PC-3 (cell line): ENCODE measurements around the gene RGS7BP. TPM values are rescaled to one million over a fixed set of nuclear protein-coding genes. Genes with fewer than 3 reads are reported as not detected.

ENCODE experiments used
- ATAC-seq: fragments of 200-7000 bp; cut with Tn5 transposase; 2 replicates; pipeline ENCODE4 v1.9.1; 2020; ENCODE audit warnings: mild to moderate bottlenecking, moderate library complexity
- BruUV-seq: library from RNA; stranded (reverse); fragments of 400-500 nt; replicated peaks from 2 replicates; lab custom pipeline; 2021; lab: Mats Ljungman, UMichigan
- CTCF ChIA-PET: fragments of 300-600 bp; sonication (Branson Sonifier 250); formaldehyde crosslinking; loops from one replicate; lab custom pipeline; 2022; ENCODE audit warnings: antibody characterized with exemption; lab: Charles Lee
- POLR2A ChIA-PET: fragments of 300-600 bp; sonication (Branson Sonifier 250); formaldehyde crosslinking; loops from one replicate; lab custom pipeline; 2022; ENCODE audit warnings: antibody characterized with exemption; ENCODE audit not compliant: unreplicated experiment; lab: Charles Lee
- DNase-seq: peaks from one replicate; pipeline ENCODE4 v3.0.0-alpha.2; 2015
- H2AFZ ChIP-seq: fragments of 300-600 bp; sonication (generic); 2 replicates; pipeline ENCODE4 v1.6.0; 2016; ENCODE audit warnings: antibody characterized with exemption, low read length
- H3F3A ChIP-seq: fragments of 300-600 bp; sonication (generic); one replicate; pipeline ENCODE4 v1.6.0; 2017; ENCODE audit warnings: antibody characterized with exemption, low read length, control low read depth, mild to moderate bottlenecking; ENCODE audit not compliant: unreplicated experiment
- H3K27ac ChIP-seq: fragments of 300-600 bp; sonication (generic); 2 replicates; pipeline ENCODE4 v1.5.1; 2016; ENCODE audit warnings: mild to moderate bottlenecking, low read length
- H3K27me3 ChIP-seq: fragments of 300-600 bp; sonication (generic); 2 replicates; pipeline ENCODE4 v1.6.1; 2016; ENCODE audit warnings: low read length, mixed read lengths
- H3K36me3 ChIP-seq: fragments of 300-600 bp; sonication (generic); 2 replicates; pipeline ENCODE4 v1.6.1; 2016; ENCODE audit warnings: low read depth, mixed run types, low read length, mixed read lengths
- H3K4me1 ChIP-seq: fragments of 300-600 bp; sonication (generic); 2 replicates; pipeline ENCODE4 v1.5.1; 2016; ENCODE audit warnings: low read length; ENCODE audit not compliant: insufficient read depth
- H3K4me2 ChIP-seq: fragments of 300-600 bp; sonication (generic); 2 replicates; pipeline ENCODE4 v1.6.0; 2016; ENCODE audit warnings: low read length
- H3K4me3 ChIP-seq: fragments of 300-600 bp; sonication (generic); 2 replicates; pipeline ENCODE4 v1.5.1; 2016; ENCODE audit warnings: mild to moderate bottlenecking, low read length, mixed read lengths
- H3K79me2 ChIP-seq: fragments of 300-600 bp; sonication (generic); 2 replicates; pipeline ENCODE4 v1.6.1; 2017; ENCODE audit warnings: low read length, mixed read lengths
- H3K9ac ChIP-seq: fragments of 300-600 bp; sonication (generic); 2 replicates; pipeline ENCODE4 v1.6.0; 2016; ENCODE audit warnings: mild to moderate bottlenecking, low read length
- H3K9me2 ChIP-seq: fragments of 300-600 bp; sonication (generic); replicated peaks from 2 replicates; pipeline ENCODE4 v1.6.1; 2016; ENCODE audit warnings: mixed run types, low read length, mixed read lengths
- H3K9me3 ChIP-seq: fragments of 300-600 bp; sonication (generic); 2 replicates; pipeline ENCODE4 v1.6.1; 2016; ENCODE audit warnings: low read length, mixed read lengths
- H4K20me1 ChIP-seq: fragments of 300-600 bp; sonication (generic); 2 replicates; pipeline ENCODE4 v1.6.1; 2016; ENCODE audit warnings: low read length, mixed read lengths
- EZH2 ChIP-seq: fragments of 300-600 bp; sonication (generic); IDR thresholded peaks from one replicate; pipeline ENCODE4 v1.6.1; 2017; ENCODE audit warnings: antibody characterized with exemption, mild to moderate bottlenecking, low read length; ENCODE audit not compliant: unreplicated experiment
- EZH2phosphoT487 ChIP-seq: fragments of 300-600 bp; sonication (generic); IDR thresholded peaks from 2 replicates; pipeline ENCODE4 v1.6.1; 2018; ENCODE audit warnings: mild to moderate bottlenecking, antibody characterized with exemption, low read length, borderline replicate concordance
- intact Hi-C: fragments of 100-400 bp; cut with micrococcal nuclease; formaldehyde crosslinking; loops from 2 replicates; pipeline ENCODE4 v1.9.0; 2023
- total RNA-seq: library from RNA; depleted of rRNA; stranded (reverse); fragments of >200 nt; gene quantifications from 2 replicates; pipeline ENCODE4 v1.2.3, GENCODE V29; 2014
- TF ChIP-seq, protein P1 (sequence below): fragments of 300-600 bp; sonication (generic); conservative IDR thresholded peaks from 2 replicates; pipeline ENCODE4 v1.5.1; 2017; ENCODE audit warnings: antibody characterized with exemption, low read depth, mild to moderate bottlenecking, low read length

RGS7BP gene
- total RNA-seq, 1 experiment from 2014 or later = 1.2 TPM

DNA sequence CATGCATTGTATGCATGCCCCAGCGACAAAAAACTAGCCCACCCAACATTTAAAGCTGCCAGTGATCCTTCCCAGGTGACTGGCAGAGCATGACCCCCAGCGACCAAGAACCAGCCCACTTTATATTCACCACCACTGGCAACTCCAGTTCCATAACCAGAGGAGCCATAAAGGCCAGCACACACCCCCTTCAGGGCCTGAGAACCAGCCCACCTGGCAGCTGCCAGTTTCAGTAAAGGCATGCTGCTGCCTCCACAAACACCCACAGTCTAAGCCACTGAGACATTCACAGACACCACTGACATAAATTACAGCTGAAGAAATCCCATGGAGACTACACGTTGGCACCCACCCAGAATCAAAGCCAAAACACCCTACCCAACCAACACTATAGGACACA is 46.9 kb upstream of the RGS7BP start:
- H3K9ac ChIP-seq = no peak overlapping the region
- DNase-seq (no peak), ATAC-seq (no peak)
- BruUV-seq = no TSS peak
- TF ChIP-seq EZH2phosphoT487 (no peak), EZH2 (no peak)
- TF ChIP-seq, protein P1, sequence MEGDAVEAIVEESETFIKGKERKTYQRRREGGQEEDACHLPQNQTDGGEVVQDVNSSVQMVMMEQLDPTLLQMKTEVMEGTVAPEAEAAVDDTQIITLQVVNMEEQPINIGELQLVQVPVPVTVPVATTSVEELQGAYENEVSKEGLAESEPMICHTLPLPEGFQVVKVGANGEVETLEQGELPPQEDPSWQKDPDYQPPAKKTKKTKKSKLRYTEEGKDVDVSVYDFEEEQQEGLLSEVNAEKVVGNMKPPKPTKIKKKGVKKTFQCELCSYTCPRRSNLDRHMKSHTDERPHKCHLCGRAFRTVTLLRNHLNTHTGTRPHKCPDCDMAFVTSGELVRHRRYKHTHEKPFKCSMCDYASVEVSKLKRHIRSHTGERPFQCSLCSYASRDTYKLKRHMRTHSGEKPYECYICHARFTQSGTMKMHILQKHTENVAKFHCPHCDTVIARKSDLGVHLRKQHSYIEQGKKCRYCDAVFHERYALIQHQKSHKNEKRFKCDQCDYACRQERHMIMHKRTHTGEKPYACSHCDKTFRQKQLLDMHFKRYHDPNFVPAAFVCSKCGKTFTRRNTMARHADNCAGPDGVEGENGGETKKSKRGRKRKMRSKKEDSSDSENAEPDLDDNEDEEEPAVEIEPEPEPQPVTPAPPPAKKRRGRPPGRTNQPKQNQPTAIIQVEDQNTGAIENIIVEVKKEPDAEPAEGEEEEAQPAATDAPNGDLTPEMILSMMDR = no peak
- no peak overlapping the region for H3K4me3 ChIP-seq
- ChIA-PET CTCF (no interaction called here), POLR2A (no interaction called here)
- H3K9me3 ChIP-seq = no peaks in the 10 kb centered on the region
- no peaks in the 10 kb centered on the region for H3F3A ChIP-seq
- H3K27ac ChIP-seq = no peak overlapping the region
- no peak overlapping the region for H2AFZ ChIP-seq
- H3K79me2 ChIP-seq = no peaks in the 10 kb centered on the region
- H4K20me1 ChIP-seq = no peaks in the 10 kb centered on the region
- H3K27me3 ChIP-seq = no peaks in the 10 kb centered on the region
- no peaks in the 10 kb centered on the region for H3K36me3 ChIP-seq
- H3K4me2 ChIP-seq = no peak overlapping the region
- H3K9me2 ChIP-seq = no peaks in the 10 kb centered on the region
- peaks cover 34% of the 10 kb centered on the region for H3K4me1 ChIP-seq
- intact Hi-C loops = no loop called here

DNA sequence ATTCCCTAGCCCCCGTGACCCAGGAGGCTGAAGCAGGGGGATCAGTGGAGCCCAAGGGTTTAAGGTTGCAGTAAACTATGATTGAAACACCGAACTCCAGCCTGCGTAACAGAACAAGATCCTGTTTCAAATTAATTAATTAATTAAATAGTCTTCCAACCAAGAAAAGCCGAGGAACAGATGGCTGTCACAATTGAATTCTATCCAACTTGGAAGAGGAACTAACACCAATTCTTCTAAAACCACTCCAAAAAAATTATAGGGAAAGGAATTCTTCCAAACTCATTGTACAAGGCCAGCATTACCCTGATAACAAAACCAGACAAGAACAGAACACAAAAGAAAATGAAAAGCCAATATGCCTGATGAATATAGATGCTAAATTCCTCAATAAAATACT is 43.4 kb upstream of the RGS7BP start:
- no peak for TF ChIP-seq EZH2phosphoT487
- no peak for TF ChIP-seq EZH2
- TF ChIP-seq, protein P1 = no peak
- intact Hi-C loops = no loop called here
- CTCF ChIA-PET = no interaction called here

DNA sequence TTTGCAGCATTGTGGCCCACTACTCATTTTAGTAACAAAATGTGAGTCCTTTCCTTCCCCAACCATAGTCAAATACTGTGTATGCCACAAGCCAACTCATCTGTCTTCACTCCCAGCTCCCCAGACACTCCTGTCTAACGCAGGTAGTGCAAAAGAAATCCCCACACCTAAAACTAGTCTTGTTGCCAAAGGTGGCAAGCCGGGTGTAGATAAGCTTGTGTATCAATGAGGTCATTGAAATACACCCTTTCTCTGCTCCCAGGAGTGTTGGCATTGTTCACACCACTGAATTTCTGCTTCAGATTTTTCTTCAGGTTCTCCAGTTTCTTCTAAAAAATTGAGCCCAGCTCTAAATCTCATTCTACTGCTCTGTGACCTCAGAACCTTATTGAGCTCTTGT is 19.7 kb upstream of the RGS7BP start:
- no TSS peak for BruUV-seq
- peaks cover 16% of the 10 kb centered on the region for H3K4me1 ChIP-seq
- POLR2A ChIA-PET = no interaction called here
- H3K27ac ChIP-seq = no peak overlapping the region
- no peak overlapping the region for H3K9ac ChIP-seq
- CTCF ChIA-PET = no interaction called here
- no peak overlapping the region for H3K4me3 ChIP-seq
- no peaks in the 10 kb centered on the region for H3K9me2 ChIP-seq
- ATAC-seq (no peak), DNase-seq (no peak)
- H4K20me1 ChIP-seq = no peaks in the 10 kb centered on the region
- H3K79me2 ChIP-seq = no peaks in the 10 kb centered on the region
- H3K9me3 ChIP-seq = no peaks in the 10 kb centered on the region
- no peaks in the 10 kb centered on the region for H3K36me3 ChIP-seq
- no peaks in the 10 kb centered on the region for H3F3A ChIP-seq
- intact Hi-C loops = no loop called here
- TF ChIP-seq EZH2phosphoT487 = no peak
- no peak for TF ChIP-seq EZH2
- TF ChIP-seq, protein P1 = no peak
- H3K4me2 ChIP-seq = no peak overlapping the region
- no peaks in the 10 kb centered on the region for H3K27me3 ChIP-seq
- no peak overlapping the region for H2AFZ ChIP-seq

More for the DNA sequence above, 43.4 kb upstream of the RGS7BP start:
- Histone ChIP-seq H3K4me3 (no peak overlapping the region), H3F3A (no peaks in the 10 kb centered on the region), H2AFZ (no peak overlapping the region), H3K9ac (no peak overlapping the region), H3K9me3 (no peaks in the 10 kb centered on the region), H3K4me1 (peaks cover 12% of the 10 kb centered on the region), H4K20me1 (no peaks in the 10 kb centered on the region), H3K79me2 (no peaks in the 10 kb centered on the region), H3K36me3 (no peaks in the 10 kb centered on the region), H3K9me2 (no peaks in the 10 kb centered on the region), H3K4me2 (no peak overlapping the region), H3K27ac (no peak overlapping the region), H3K27me3 (no peaks in the 10 kb centered on the region)
- DNase-seq (no peak), ATAC-seq (no peak)
- POLR2A ChIA-PET = no interaction called here
- BruUV-seq = no TSS peak
